HG02759 (cell line): Measurements from ENCODE around the gene ERRFI1.
"Not testable (repeated sequence)": the region's sequence is repeated elsewhere in the genome, so short reads cannot be mapped to it uniquely, and the experiment has no call there.

Experiments used
- ATAC-seq: cut with Tn5 transposase; IDR thresholded peaks from one replicate; pipeline ENCODE4 v1.9.1; 2021; ENCODE audit warnings: mild to moderate bottlenecking, moderate library complexity; ENCODE audit not compliant: unreplicated experiment

The ERRFI1 gene

DNA sequence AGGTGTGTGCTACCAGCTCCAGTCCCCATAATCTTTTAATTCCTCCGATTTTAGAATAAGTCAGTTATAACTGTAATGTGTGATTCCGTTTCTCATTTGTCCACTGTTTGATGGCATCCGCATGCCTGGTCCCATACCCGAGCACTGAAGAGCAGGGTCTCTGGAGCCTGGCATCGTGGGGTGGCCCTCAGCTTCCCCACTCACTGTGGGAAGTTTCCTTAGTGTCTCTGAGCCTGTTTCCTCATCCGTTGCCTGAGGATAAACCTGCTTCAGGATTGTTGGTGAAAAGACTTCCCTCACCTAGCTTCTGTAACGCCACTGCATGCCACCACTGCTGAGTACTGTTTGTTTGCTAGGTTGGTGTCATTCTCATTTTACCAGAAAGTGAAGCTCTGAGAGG, 45.1 kb downstream of the ERRFI1 start:
- ATAC-seq = no peak

- ATAC-seq = no peak
Measured at GRCh38 chr1:7975212-7975865, 50.8 kb downstream of the ERRFI1 start.

GRCh38 chr1:7973086-7973485, 53.0 kb downstream of the ERRFI1 start:
- no peak for ATAC-seq

DNA sequence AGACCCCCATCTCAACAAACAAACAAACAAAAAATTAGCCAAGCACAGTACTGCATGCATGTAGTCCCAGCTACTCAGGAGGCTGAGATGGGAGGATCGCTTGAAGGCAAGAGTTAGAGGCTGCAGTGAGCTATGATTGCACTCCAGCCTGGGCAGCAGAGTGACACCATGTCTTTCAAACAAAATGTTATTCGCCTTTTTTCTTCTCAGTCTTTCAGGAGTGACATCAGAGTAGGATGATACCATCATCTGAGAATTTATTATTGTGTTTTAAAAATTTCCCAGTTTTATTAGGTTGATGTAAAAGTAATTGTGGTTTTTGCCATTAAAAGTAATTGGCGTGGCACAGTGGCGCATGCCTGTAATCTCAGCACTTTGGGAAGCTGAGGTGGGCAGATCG, 53.8 kb downstream of the ERRFI1 start:
- ATAC-seq = no peak

GRCh38 chr1:7971024-7971423, 55.1 kb downstream of the ERRFI1 start:
- ATAC-seq = no peak

DNA sequence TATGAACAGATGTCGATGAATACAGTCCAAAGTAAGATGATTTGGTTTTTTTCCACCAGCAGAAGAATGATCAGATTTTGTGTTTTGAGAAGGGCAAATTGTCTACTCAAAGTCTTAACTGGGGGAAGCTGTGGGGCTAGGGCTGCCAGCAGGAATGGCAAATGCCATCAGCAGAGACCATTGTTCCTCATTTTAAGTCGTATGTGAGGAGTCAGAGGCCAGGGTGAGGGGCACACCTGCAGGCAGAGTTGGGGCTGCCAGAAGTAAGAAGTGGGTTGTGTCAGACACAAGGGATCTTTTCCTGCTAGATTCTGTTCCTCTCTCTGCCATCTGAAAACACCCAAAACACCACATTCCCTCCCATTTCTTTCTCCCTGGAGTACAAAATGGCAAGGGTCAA, 55.9 kb downstream of the ERRFI1 start:
- ATAC-seq = no peak

DNA sequence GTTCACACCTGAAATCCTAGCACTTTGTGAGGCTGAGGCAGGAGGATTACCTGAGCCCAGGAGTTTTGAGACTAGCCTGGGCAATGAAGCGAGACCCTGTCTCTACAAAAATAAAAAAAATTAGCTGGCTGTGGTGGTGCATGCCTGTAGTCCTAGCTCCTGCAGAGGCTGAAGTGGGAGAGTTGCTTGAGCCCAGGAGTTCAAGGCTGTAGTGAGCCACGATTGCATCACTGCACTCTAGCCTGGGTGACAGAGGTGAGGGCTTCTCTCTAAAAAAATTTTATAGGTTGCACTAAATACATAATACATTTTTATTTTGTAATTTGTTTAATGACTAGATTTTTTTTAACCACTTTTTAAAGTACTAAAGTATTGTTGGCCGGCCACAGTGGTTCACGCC, 58.5 kb downstream of the ERRFI1 start:
- no peak for ATAC-seq

GRCh38 chr1:7967196-7967595, 58.9 kb downstream of the ERRFI1 start:
- no peak for ATAC-seq

DNA sequence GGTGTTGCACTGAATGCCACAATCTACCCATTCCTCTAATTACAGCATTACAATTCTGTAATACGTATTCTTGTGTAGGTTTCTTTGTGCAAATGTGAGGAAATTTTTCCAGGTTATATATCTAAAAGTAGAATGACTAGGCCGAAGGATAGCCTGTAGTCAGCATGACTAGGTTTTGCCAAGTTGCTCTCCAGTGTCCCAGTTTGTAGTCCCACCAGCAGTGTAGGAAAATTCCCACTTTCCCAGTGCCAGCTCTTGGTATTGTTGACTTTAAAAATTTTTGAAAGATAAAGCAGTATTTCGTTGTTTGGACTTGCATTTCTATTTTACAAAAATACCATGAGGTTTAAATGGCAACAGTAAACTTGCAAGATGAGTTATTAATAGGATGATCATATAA, 61.6 kb downstream of the ERRFI1 start:
- ATAC-seq = no peak

GRCh38 chr1:7963841-7964240, 62.3 kb downstream of the ERRFI1 start:
- ATAC-seq = not testable (repeated sequence)

GRCh38 chr1:7963378-7963730, 62.8 kb downstream of the ERRFI1 start:
- ATAC-seq = not testable (repeated sequence)

- ATAC-seq = no peak
Measured at GRCh38 chr1:7962636-7963377, 63.3 kb downstream of the ERRFI1 start.

GRCh38 chr1:7962014-7962335, 64.1 kb downstream of the ERRFI1 start:
- peak; percentile 8 for ATAC-seq
